ENCODE measurements around the gene SRSF10. TPM values are rescaled to one million over a fixed set of nuclear protein-coding genes. Genes with fewer than 3 reads are reported as not detected.

The SRSF10 gene
- total and polyA plus RNA-seq, 2 of the 8 experiments (the other 6 are each of a cell fraction or from before 2014, with no cell fraction given) = 155 to 194 TPM

GRCh38 chr1:23989263-23989662 lies 9.1 kb upstream of the SRSF10 start:
- POLR2A ChIA-PET (ENCODE audit: partially characterized antibody) = interaction anchor here (1.0 to 1.1 kb wide), 4 partner anchors 9 to 30 kb away, joined by 3 read pairs; partner anchors contain the start of genes PNRC2 and SRSF10
- H4K5ac ChIP-seq (ENCODE audit: insufficient read length, low read depth, low read length) = no peak overlapping the region
- no peak overlapping the region for H2BK20ac ChIP-seq (ENCODE audit: low read length)
- H2AK5ac ChIP-seq (ENCODE audit: low read depth, low read length) = no peak overlapping the region
- TF ChIP-seq SAP30 (IDR thresholded peaks at IDR 0.05; ENCODE audit: insufficient read depth, insufficient replicate concordance, low read length) (no peak), CBX5 (IDR thresholded peaks at IDR 0.05; ENCODE audit: low read depth, low read length) (no peak), PHF8 (conservative IDR thresholded peaks at IDR 0.05; ENCODE audit: low read depth, low read length) (no peak), SP1 (IDR thresholded peaks at IDR 0.05; ENCODE audit: low read depth, low read length) (no peak), SIX5 (IDR thresholded peaks at IDR 0.05; ENCODE audit: low read depth, low read length) (no peak)
- CTCF ChIA-PET (ENCODE audit: partially characterized antibody) = interaction anchor here (0.6 to 1.2 kb wide), 3 partner anchors 20 to 83 kb away, joined by 3 read pairs; no protein-coding TSS in a partner anchor
- H3K4me3 ChIP-seq (ENCODE audit: extremely low read depth in 1 of 4, insufficient read depth in 2 of 4, low read depth in 3 of 4, low read length in 4 of 4) = no peak overlapping the region
- no peaks in the 10 kb centered on the region for H3K79me1 ChIP-seq (ENCODE audit: low read depth, low read length)
- H2AFZ ChIP-seq (ENCODE audit: low read length) = no peak overlapping the region
- no peak overlapping the region for H3K27ac ChIP-seq (ENCODE audit: low read depth, low read length)
- H2BK12ac ChIP-seq (ENCODE audit: low read depth, low read length) = no peak overlapping the region
- no peak overlapping the region for H2BK5ac ChIP-seq (ENCODE audit: low read depth, low read length)
- no peak overlapping the region for H4K8ac ChIP-seq (ENCODE audit: extremely low read depth, insufficient read depth, low read length)
- no peak overlapping the region for H3K18ac ChIP-seq (ENCODE audit: extremely low read depth, low read length)
- H2BK120ac ChIP-seq (replicated peaks; ENCODE audit: low read depth, low read length) = no peak overlapping the region
- no peaks in the 10 kb centered on the region for H3K27me3 ChIP-seq (replicated peaks in 1 of 4; ENCODE audit: control insufficient read depth in 3 of 4, extremely low read depth in 1 of 4, insufficient read depth in 3 of 4, low read length in 3 of 4)
- H3K56ac ChIP-seq (replicated peaks; ENCODE audit: insufficient read length, low read depth, low read length) = no peak overlapping the region
- H3K79me2 ChIP-seq (ENCODE audit: control insufficient read depth in 1 of 2, insufficient read depth in 2 of 2, low read length in 2 of 2) = no peaks in the 10 kb centered on the region
- 100% methylated on average over 3 of the region's 3 CpGs; no CpG with 5 or more reads in 1 of the 2 experiments for WGBS, 2 experiments (ENCODE audit: extremely low coverage in 1 of 2, insufficient coverage in 1 of 2, insufficient read length in 1 of 2, insufficient replicate concordance in 2 of 2, low coverage in 1 of 2, low lambda C conversion rate in 2 of 2, missing lambda C conversion rate in 1 of 2)
- H3K14ac ChIP-seq (ENCODE audit: insufficient read length) = no peak overlapping the region
- no peak overlapping the region for H3K4ac ChIP-seq (replicated peaks; ENCODE audit: insufficient read length, low read depth, low read length)
- H4K20me1 ChIP-seq (replicated peaks in 1 of 2; ENCODE audit: control insufficient read depth in 1 of 2, insufficient read depth in 2 of 2, low read length in 2 of 2) = no peaks in the 10 kb centered on the region
- H3K9ac ChIP-seq (replicated peaks in 1 of 4; ENCODE audit: extremely low read depth in 1 of 4, low read depth in 3 of 4, low read length in 3 of 4) = no peak overlapping the region
- no peaks in the 10 kb centered on the region for H3K23me2 ChIP-seq (ENCODE audit: low read depth, low read length)
- FAIRE-seq (no peak), DNase-seq (ENCODE audit: low read depth in 1 of 2, low spot score in 2 of 2) (no peak)
- H3K36me3 ChIP-seq (ENCODE audit: control insufficient read depth in 2 of 4, insufficient read depth in 4 of 4, low read length in 3 of 4) = no peaks in the 10 kb centered on the region
- H3K23ac ChIP-seq (ENCODE audit: insufficient read length) = no peak overlapping the region
- H3K4me1 ChIP-seq (replicated peaks in 1 of 4; ENCODE audit: control insufficient read depth in 3 of 4, insufficient read depth in 4 of 4, low read length in 3 of 4) = no peaks in the 10 kb centered on the region
- H3K4me2 ChIP-seq (ENCODE audit: insufficient read depth in 1 of 2, low read depth in 2 of 2, low read length in 2 of 2) = no peak overlapping the region
- no peak overlapping the region for H2BK15ac ChIP-seq (ENCODE audit: low read length)
- no peaks in the 10 kb centered on the region for H3K9me3 ChIP-seq (ENCODE audit: insufficient read depth in 2 of 2, low read depth in 1 of 2, low read length in 1 of 2)
- no peak overlapping the region for H4K91ac ChIP-seq (replicated peaks; ENCODE audit: insufficient read length, low read length)

Measured in H1 (cell line).